Measurements from ENCODE around the gene DLGAP1.

DNA sequence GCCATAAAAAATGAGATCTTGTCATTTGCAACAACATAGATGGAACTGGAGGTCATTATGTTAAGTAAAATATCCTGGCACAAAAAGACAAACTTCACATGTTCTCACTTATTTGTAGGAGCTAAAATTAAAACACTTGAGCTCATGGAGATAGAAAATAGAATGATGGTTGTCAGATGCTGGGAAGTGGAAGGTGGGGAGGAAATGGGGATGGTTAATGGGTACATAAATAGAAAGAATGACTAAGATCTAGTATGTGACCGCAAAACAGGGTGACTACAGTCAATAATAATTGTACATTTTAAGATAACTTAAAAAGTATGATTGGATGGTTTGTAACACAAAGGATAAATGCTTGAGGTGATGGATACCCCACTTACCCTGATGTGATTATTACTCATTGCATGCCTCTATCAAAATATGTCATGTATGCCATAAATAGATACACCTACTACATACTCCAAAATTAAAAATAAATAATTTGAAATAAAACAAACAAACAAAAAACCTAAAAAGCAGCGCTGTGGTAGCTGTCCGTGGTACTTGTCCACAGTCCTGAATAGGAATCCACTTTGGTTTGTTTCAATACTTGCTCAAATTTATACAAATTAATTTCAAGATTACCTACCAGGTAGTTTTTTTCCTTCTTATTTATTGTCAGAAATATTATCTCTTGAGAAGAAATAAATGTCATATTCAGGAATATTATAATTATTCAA is 224.5 kb downstream of the DLGAP1 start:
- TF ChIP-seq, protein P1, sequence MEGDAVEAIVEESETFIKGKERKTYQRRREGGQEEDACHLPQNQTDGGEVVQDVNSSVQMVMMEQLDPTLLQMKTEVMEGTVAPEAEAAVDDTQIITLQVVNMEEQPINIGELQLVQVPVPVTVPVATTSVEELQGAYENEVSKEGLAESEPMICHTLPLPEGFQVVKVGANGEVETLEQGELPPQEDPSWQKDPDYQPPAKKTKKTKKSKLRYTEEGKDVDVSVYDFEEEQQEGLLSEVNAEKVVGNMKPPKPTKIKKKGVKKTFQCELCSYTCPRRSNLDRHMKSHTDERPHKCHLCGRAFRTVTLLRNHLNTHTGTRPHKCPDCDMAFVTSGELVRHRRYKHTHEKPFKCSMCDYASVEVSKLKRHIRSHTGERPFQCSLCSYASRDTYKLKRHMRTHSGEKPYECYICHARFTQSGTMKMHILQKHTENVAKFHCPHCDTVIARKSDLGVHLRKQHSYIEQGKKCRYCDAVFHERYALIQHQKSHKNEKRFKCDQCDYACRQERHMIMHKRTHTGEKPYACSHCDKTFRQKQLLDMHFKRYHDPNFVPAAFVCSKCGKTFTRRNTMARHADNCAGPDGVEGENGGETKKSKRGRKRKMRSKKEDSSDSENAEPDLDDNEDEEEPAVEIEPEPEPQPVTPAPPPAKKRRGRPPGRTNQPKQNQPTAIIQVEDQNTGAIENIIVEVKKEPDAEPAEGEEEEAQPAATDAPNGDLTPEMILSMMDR (IDR thresholded peaks at IDR 0.05) = no peak
- no peak for TF ChIP-seq EZH2 (IDR thresholded peaks at IDR 0.05; ENCODE audit: borderline replicate concordance, insufficient read depth, low read depth, low read length, poor library complexity, severe bottlenecking)
